Endothelial cell of umbilical vein (primary cell): Measurements from ENCODE around the gene ZNF611. TPM values are rescaled to one million over a fixed set of nuclear protein-coding genes. Genes with fewer than 3 reads are reported as not detected.

Source experiments
- BruUV-seq: library from RNA; stranded (reverse); fragments of 400-500 nt; replicated peaks from 2 replicates; lab custom pipeline; 2021; lab: Mats Ljungman, UMichigan
- CTCF ChIA-PET: fragments of 300-600, 350-600 bp; sonication (Branson Sonifier 250); formaldehyde crosslinking; loops from one replicate; lab custom pipeline; 2021; ENCODE audit warnings: antibody characterized with exemption, inconsistent platforms; lab: Charles Lee
- POLR2A ChIA-PET: fragments of 300-600, 350-600 bp; sonication (Branson Sonifier 250); formaldehyde crosslinking; loops from one replicate; lab custom pipeline; 2021; ENCODE audit warnings: antibody characterized with exemption, inconsistent platforms; lab: Charles Lee
- DNase-seq: peaks from one replicate; pipeline ENCODE4 v3.0.0-alpha.2; 2011; ENCODE audit warnings: low read depth, low spot score
- FAIRE-seq: peaks from 2 replicates; lab custom pipeline; 2011; peaks lifted over from hg19 to GRCh38; lab: Jason Lieb, UNC
- H2AFZ ChIP-seq: 2 replicates; pipeline ENCODE4 v1.6.0; 2012; ENCODE audit warnings: low read depth, low read length, control low read depth, inconsistent platforms
- H3K27ac ChIP-seq: 2 replicates; pipeline ENCODE4 v1.5.1; 2011; ENCODE audit warnings: low read depth, mild to moderate bottlenecking, control low read depth, low read length, moderate library complexity; ENCODE audit not compliant: insufficient read depth
- H3K27me3 ChIP-seq, 2 experiments: 2 replicates each; pipeline versions ENCODE4 v1.6.0 to v1.6.1; 2011; ENCODE audit warnings: low read length in 2 of 2, mixed read lengths in 1 of 2; ENCODE audit not compliant: control insufficient read depth in 2 of 2, insufficient read depth in 2 of 2
- H3K36me3 ChIP-seq, 2 experiments: 2 replicates in 1 of 2; 3 replicates in 1 of 2; pipeline ENCODE4 v1.5.1; 2011; ENCODE audit warnings: low read length in 2 of 2, mild to moderate bottlenecking in 1 of 2, moderate library complexity in 1 of 2; ENCODE audit not compliant: control insufficient read depth in 2 of 2, insufficient read depth in 2 of 2; ENCODE audit errors: extremely low read depth in 1 of 2
- H3K4me1 ChIP-seq: 3 replicates; pipeline ENCODE4 v1.5.1; 2011; ENCODE audit warnings: mild to moderate bottlenecking, low read length; ENCODE audit not compliant: control insufficient read depth, insufficient read depth; ENCODE audit errors: extremely low read depth
- H3K4me2 ChIP-seq: 2 replicates; pipeline ENCODE4 v1.6.1; 2011; ENCODE audit warnings: low read length, control low read depth, mixed read lengths; ENCODE audit not compliant: insufficient read depth
- H3K4me3 ChIP-seq, 3 experiments: fragments of 200-600 bp in 1 of 3; sonication (generic), shearing (Covaris generic) in 1 of 3; replicated peaks in 1 of 3; 2 replicates each; pipeline ENCODE4 v1.5.1; 2011 to 2016; ENCODE audit warnings: control low read depth in 3 of 3, low read length in 3 of 3, mild to moderate bottlenecking in 2 of 3, inconsistent platforms in 1 of 3, low read depth in 1 of 3, moderate library complexity in 1 of 3; ENCODE audit not compliant: insufficient read depth in 1 of 3
- H3K79me2 ChIP-seq: 2 replicates; pipeline ENCODE4 v1.6.0; 2012; ENCODE audit warnings: low read length, inconsistent platforms; ENCODE audit not compliant: control insufficient read depth, insufficient read depth
- H3K9ac ChIP-seq: replicated peaks from 2 replicates; pipeline ENCODE3; 2011; ENCODE audit warnings: low read length, control low read depth; ENCODE audit not compliant: insufficient read depth; ENCODE audit errors: extremely low read depth
- H3K9me1 ChIP-seq: replicated peaks from 3 replicates; pipeline ENCODE4 v1.6.0; 2011; ENCODE audit warnings: mild to moderate bottlenecking, low read length; ENCODE audit not compliant: control insufficient read depth, insufficient read depth; ENCODE audit errors: extremely low read depth
- H3K9me3 ChIP-seq: replicated peaks from 2 replicates; pipeline ENCODE4 v1.5.1; 2012; ENCODE audit warnings: low read length, inconsistent platforms; ENCODE audit not compliant: control insufficient read depth, insufficient read depth
- H4K20me1 ChIP-seq: replicated peaks from 2 replicates; pipeline ENCODE3; 2011; ENCODE audit warnings: mild to moderate bottlenecking, low read length; ENCODE audit not compliant: control insufficient read depth, insufficient read depth; ENCODE audit errors: extremely low read depth
- EZH2 ChIP-seq: IDR thresholded peaks from 2 replicates; pipeline ENCODE4 v1.6.1; 2012; ENCODE audit warnings: borderline replicate concordance, low read depth, mild to moderate bottlenecking, moderate library complexity, low read length, inconsistent platforms; ENCODE audit not compliant: severe bottlenecking
- FOS ChIP-seq: IDR thresholded peaks from 2 replicates; pipeline ENCODE4 v1.6.1; 2011; ENCODE audit warnings: mild to moderate bottlenecking, low read length, moderate library complexity, borderline replicate concordance; ENCODE audit not compliant: insufficient read depth
- GATA2 ChIP-seq: IDR thresholded peaks from 2 replicates; pipeline ENCODE4 v1.7.0; 2011; ENCODE audit warnings: low read depth, mild to moderate bottlenecking, moderate library complexity, mixed read lengths, low read length; ENCODE audit not compliant: insufficient read length, insufficient read depth
- JUN ChIP-seq: IDR thresholded peaks from 2 replicates; pipeline ENCODE4 v1.6.1; 2011; ENCODE audit warnings: borderline replicate concordance, low read depth; ENCODE audit not compliant: insufficient read length, insufficient read depth
- MAX ChIP-seq: IDR thresholded peaks from 2 replicates; pipeline ENCODE4 v1.6.1; 2011; ENCODE audit not compliant: insufficient read depth, insufficient read length
- MYC ChIP-seq: IDR thresholded peaks from one replicate; pipeline ENCODE4 v1.6.1; 2011; ENCODE audit warnings: mild to moderate bottlenecking, low read depth, low read length
- POLR2A ChIP-seq: IDR thresholded peaks from 2 replicates; pipeline ENCODE4 v1.6.1; 2012; ENCODE audit warnings: low read depth, mild to moderate bottlenecking, control low read depth, low read length
- POLR2AphosphoS5 ChIP-seq: IDR thresholded peaks from 2 replicates; pipeline ENCODE4 v1.6.1; 2012; ENCODE audit warnings: low read depth, mild to moderate bottlenecking, control low read depth, low read length, moderate library complexity; ENCODE audit not compliant: insufficient read depth
- dilution Hi-C: fragments of 300-500 bp; cut with MboI; formaldehyde crosslinking; loops from one replicate; pipeline ENCODE4 v1.15.0; 2019; ENCODE audit warnings: low sequenced_read_pairs; ENCODE audit not compliant: extremely low pct_ligation_motif_present
- intact Hi-C: fragments of 100-400 bp; cut with micrococcal nuclease; formaldehyde crosslinking; loops from one replicate; pipeline ENCODE4 v1.10.0; 2022
- polyA plus RNA-seq, 4 experiments: library from polyadenylated mRNA; depleted of rRNA in 3 of 4; stranded (reverse) in 3 of 4; unstranded in 1 of 4; fragments of >200 nt; gene quantifications; 2 replicates each; pipeline versions ENCODE4 v1.2.1 to v1.2.3, GENCODE V29; 2011 to 2012; ENCODE audit warnings: missing spikeins in 1 of 4
- total RNA-seq: library from RNA; stranded (reverse); gene quantifications from 2 replicates; pipeline ENCODE4 v1.2.3, GENCODE V29; 2021
- TF ChIP-seq, protein P1 (sequence below), 2 donors: IDR thresholded peaks; 1 replicate in 1 of 2; 2 replicates in 1 of 2; pipeline ENCODE4 v1.5.1; 2011; ENCODE audit warnings: low read length in 2 of 2, mild to moderate bottlenecking in 2 of 2, moderate library complexity in 2 of 2, control low read depth in 1 of 2, inconsistent platforms in 1 of 2, low read depth in 1 of 2; ENCODE audit not compliant: insufficient read depth in 1 of 2; ENCODE audit errors: extremely low read depth in 1 of 2

ZNF611 gene
- total and polyA plus RNA-seq, 2 donors (not counting 3 experiments of a cell fraction or from before 2014, with no cell fraction given), result 3.1 to 20.0 TPM

DNA sequence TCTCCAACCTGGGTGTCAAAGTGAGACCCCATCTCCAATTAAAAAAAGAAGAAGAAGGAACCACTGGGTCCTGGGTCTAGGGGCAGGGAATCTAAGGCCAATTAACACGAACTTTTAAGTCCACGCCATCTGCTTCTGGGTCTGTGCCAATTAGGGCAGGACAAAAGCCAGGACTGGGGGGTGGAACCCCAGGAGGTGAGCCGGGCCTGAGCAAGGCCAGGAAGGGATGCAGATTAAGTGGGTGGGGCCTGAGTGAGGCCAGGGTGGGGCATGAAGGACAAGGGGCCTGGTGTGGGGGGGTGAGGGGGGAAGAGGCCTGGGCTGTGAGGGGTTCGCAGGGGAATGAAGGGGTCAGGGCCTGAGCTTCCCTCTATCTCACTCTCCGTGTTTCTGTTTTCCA lies 70.4 kb downstream of the ZNF611 start:
- Histone ChIP-seq H4K20me1 (no peaks in the 10 kb centered on the region), H3K4me1 (no peaks in the 10 kb centered on the region), H3K9ac (no peak overlapping the region), H3K9me3 (no peaks in the 10 kb centered on the region), H3K9me1 (no peaks in the 10 kb centered on the region), H3K79me2 (peaks cover 35% of the 10 kb centered on the region), H3K27me3 (no peaks in the 10 kb centered on the region), H3K27ac (no peak overlapping the region), H3K36me3 (peaks cover 0 to 5% of the 10 kb centered on the region in 2 experiments), H2AFZ (no peak overlapping the region), H3K4me2 (no peak overlapping the region), H3K4me3 (no peak overlapping the region)
- BruUV-seq, result no TSS peak
- ChIA-PET POLR2A (no interaction called here), CTCF (no interaction called here)
- dilution Hi-C loops, result no loop called here
- FAIRE-seq (no peak), DNase-seq (no peak)
- TF ChIP-seq MAX, result no peak
- no peak for TF ChIP-seq POLR2AphosphoS5
- TF ChIP-seq MYC, result no peak
- no peak for TF ChIP-seq JUN
- no peak for TF ChIP-seq EZH2
- no peak for TF ChIP-seq FOS
- TF ChIP-seq, protein P1, sequence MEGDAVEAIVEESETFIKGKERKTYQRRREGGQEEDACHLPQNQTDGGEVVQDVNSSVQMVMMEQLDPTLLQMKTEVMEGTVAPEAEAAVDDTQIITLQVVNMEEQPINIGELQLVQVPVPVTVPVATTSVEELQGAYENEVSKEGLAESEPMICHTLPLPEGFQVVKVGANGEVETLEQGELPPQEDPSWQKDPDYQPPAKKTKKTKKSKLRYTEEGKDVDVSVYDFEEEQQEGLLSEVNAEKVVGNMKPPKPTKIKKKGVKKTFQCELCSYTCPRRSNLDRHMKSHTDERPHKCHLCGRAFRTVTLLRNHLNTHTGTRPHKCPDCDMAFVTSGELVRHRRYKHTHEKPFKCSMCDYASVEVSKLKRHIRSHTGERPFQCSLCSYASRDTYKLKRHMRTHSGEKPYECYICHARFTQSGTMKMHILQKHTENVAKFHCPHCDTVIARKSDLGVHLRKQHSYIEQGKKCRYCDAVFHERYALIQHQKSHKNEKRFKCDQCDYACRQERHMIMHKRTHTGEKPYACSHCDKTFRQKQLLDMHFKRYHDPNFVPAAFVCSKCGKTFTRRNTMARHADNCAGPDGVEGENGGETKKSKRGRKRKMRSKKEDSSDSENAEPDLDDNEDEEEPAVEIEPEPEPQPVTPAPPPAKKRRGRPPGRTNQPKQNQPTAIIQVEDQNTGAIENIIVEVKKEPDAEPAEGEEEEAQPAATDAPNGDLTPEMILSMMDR (IDR thresholded peaks at IDR 0.05; ENCODE audit: extremely low read depth in 1 of 2, insufficient read depth in 1 of 2, low read depth in 1 of 2, low read length in 2 of 2), result no peak
- TF ChIP-seq GATA2, result no peak
- TF ChIP-seq POLR2A, result no peak
- intact Hi-C loops, result no loop called here
